NCI-H748 (cell line): ENCODE measurements around the gene FERMT3.

Source experiments
- DNase-seq: peaks from one replicate; lab custom pipeline; 2025; ENCODE audit not compliant: unreplicated experiment; lab: John Stamatoyannopoulos, UW

FERMT3 gene

DNA sequence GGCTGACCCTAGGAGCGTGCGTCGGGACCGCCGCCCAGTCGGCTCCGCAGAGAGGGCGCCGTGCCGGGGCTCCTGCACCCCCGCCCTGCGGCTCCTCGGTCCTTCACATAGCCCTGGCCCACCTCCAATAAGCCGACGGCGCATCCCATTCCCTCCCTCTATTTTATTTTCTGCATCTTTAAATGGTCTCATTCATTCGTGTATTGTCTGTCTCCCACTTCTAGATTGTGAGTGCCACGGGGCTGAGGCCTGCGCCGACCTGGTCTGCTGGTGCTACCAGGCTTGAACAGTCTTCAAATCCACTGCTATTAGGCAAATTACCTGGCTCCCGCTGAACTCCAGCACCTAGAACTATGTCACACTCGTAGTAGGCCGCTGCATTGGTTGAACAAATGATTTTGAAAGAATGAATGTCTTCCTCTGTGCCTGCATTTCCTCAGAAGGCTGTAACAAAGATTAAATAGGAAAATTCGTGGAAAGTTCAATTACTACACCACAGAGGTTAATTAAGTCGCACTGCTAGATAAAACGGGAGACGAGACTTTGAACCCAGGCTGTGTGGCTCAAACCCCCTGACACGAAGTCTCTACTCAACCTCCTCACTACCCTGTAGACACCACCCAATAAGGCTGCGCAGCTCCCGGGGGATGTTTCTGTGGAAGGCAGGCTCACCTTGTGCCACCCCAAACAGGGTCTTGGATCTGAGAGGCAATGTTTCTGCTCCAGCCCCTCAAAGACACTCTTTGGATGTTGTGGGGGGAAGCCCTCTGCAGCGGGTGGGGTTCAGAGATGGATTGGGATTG is 41.4 kb downstream of the FERMT3 start:
- peak; percentile 59 for DNase-seq

GRCh38 chr11:64248578-64248977 is 42.1 kb downstream of the FERMT3 start:
- DNase-seq: no peak

GRCh38 chr11:64249038-64249437 is 42.5 kb downstream of the FERMT3 start:
- no peak for DNase-seq

DNA sequence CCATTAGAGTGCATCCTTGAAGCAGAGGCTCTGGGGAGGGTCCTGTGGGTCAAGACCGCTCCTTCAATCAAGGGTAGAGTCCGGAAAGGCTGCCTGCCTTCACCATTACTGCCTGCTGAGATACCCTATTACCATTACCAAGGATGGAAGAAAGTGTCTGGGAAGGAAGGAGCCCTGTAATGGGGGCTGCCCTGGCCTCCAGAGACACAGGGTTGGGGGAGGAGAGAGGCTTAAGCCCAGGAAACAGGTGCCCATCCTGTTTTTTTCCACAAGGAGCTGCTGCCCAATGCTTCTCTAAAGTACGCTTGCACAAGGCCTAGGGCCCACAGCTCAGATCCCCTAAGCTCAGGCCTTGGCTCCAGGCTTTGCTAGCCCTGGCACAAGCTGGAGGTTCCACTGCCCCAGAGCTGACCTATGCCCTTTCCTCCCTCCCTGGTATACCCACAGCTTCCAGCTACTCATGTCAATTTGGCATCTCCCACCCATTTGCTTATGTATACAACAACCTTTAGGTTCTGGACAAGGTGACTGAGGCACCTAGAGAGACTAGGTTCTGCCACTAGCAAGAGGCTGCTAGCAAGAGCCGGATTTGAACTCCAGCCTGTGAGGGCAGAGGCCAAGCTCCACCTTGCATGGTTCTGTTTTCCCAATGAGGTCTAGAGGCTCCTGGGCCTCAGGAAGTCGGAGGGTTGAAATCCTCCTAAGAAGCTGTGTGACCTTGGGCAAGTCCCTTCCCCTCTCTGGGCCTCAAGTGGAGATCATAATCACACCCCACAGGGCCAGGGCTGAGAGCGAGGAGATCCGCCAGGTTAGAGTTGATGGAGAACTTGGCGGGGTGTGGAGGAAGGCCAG is 43.3 kb downstream of the FERMT3 start:
- no peak for DNase-seq

DNA sequence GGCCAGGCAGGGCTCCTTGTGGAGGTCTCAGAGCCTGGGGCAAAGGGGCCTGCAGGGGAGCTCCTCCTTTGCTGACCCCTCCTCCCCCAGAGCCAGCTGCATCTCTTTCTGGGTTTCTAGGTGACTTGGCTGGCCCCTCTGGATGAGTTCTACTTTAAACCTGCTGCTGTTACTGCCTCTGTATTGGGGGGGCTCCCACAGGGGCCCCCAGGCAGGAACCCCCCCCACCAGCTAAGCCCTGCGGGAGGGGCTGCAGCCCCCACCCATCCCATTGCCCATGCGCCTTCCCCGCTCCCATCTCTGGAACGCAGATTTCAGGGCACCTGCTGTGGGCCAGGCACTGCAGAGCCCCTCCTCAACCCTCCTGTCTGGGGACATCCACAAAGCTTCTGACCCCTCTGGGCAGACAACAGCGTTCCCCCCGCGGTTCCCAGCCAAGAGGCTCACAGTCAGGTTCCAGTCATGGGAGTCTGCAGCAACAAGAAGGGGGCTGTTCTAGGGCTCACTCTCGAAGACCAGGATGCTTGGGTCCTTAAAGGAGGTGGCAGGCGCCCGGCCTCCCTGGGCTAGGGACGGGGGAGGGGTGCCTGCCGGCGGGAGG is 44.0 kb downstream of the FERMT3 start:
- peak; percentile 44 for DNase-seq

DNA sequence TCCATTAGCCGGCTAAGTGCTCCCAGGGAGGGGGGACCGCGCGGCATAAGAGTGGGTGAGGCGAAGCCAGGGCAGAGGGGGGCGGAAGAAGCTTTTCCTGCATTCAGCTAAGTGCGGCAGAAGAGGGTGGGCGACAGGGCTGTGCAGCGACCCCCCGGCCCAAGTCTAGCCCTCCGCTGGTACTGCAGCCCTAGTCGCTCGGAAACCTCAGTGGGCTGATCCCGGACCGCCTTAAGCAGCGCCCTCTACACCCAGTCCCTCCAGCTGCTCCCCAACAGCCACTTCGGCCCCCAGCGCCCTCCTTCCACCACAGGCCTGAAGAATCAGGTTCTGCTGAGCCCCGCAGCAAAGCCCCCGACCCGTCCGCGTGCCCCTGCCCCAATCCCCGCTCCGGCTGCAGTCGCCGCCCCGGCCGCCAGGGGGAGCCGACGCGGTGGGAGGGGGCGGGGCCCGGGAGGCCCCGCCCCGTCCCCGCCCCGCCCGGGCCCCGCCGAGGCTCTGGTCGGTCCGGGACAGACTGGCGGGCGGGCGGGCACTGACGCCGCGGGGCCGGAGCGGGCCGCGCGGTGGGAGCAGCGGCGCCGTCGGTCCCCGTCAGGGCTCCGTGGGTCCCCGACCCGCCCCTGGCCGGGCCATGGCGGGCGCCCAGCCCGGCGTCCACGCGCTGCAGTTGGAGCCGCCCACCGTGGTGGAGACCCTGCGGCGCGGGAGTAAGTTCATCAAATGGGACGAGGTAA is 44.7 kb downstream of the FERMT3 start, which contains the start of gene PLCB3:
PLCB3 (plus strand) TSS at position 515 of the 737 bp plus-strand sequence; CDS start at position 635, 120 bp downstream.
- DNase-seq: peak; percentile 66

GRCh38 chr11:64251753-64252002 is 45.2 kb downstream of the FERMT3 start:
- DNase-seq: no peak

GRCh38 chr11:64252003-64252872 is 45.7 kb downstream of the FERMT3 start:
- DNase-seq: peak; percentile 42

GRCh38 chr11:64253043-64253442 is 46.5 kb downstream of the FERMT3 start:
- no peak for DNase-seq

- DNase-seq: no peak
Observed at GRCh38 chr11:64253481-64253880, 47.0 kb downstream of the FERMT3 start.

- no peak for DNase-seq
Observed at GRCh38 chr11:64254326-64254725, 47.8 kb downstream of the FERMT3 start.

DNA sequence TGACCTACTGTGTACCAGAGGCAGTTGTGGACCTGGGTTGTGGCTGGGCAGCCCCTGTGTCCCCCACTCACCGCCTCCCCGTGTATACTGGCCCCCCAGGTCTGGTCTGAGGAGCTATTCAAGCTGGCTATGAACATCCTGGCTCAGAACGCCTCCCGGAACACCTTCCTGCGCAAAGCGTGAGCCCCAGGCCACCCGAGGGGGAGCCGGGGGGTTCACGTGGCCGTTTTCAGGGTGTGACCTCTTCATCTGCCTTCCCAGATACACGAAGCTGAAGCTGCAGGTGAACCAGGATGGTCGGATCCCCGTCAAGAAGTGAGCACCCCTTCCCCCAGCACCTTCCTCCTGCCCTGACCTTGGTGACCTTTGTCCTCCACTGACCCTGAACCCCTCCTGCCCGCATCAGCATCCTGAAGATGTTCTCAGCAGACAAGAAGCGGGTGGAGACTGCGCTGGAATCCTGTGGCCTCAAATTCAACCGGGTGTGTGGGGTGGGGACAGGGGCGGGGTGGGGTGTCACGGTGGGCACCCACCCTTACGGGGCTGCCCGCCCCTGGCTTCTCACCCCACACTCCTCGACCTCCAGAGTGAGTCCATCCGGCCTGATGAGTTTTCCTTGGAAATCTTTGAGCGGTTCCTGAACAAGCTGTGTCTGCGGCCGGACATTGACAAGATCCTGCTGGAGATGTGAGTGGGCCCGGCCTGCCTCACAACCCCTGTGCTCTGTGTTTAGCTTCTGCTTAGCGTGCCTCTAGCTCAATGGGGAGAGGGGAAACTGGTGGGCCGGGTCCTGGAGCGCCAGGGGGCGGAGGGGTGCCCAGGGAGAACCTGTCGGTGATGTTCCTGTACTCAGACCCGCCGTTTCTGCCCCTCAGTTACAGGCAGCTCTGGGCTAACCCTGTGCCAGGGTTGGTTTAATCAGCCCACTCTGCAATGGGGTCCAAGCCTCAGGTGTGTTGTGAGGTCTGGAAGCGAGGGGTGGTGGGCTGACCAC is 48.9 kb downstream of the FERMT3 start:
- DNase-seq: no peak

DNA sequence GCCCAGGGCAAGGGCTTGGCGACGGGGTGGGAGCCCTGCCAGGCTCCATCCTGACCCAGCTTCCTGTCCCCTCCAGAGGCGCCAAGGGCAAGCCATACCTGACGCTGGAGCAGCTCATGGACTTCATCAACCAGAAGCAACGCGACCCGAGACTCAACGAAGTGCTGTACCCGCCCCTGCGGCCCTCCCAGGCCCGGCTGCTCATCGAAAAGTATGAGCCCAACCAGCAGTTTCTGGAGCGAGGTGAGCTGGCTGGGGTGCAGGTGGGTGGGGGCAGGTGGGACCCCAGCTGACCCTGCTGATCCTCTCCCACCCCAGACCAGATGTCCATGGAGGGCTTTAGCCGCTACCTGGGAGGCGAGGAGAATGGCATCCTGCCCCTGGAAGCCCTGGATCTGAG is 49.8 kb downstream of the FERMT3 start:
- no peak for DNase-seq

DNA sequence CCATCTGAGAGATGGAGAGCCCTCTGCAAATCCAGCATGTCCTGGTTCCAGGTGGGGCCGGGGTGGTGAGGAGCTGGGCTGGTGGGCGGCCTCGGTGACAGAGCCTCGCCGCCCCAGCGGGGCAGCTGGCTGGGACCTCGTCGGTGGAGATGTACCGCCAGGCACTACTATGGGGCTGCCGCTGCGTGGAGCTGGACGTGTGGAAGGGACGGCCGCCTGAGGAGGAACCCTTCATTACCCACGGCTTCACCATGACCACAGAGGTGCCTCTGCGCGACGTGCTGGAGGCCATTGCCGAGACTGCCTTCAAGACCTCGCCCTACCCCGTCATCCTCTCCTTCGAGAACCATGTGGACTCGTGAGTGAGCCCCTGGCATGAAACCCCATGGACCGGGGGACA is 51.8 kb downstream of the FERMT3 start:
- no peak for DNase-seq

DNA sequence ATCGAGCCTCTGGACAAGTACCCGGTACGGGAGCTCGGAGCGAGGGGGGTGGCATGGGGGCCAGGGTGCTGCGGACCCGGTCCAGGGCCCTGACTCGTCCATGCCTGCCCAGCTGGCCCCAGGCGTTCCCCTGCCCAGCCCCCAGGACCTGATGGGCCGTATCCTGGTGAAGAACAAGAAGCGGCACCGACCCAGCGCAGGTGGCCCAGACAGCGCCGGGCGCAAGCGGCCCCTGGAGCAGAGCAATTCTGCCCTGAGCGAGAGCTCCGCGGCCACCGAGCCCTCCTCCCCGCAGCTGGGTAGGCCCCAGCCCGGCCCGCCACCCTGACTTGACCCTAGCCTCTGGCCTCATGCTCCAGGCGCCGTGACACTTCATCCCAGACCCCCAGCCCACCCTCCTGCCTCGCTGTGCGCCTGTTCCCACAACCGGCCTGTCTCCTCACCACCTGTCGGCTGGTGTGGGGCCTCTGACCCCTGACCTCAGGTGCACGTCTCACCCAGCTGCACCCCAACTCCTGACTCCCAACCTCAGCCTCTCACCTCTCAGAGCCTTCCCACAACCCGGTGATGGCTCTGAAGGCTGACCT is 52.5 kb downstream of the FERMT3 start:
- DNase-seq: no peak

DNA sequence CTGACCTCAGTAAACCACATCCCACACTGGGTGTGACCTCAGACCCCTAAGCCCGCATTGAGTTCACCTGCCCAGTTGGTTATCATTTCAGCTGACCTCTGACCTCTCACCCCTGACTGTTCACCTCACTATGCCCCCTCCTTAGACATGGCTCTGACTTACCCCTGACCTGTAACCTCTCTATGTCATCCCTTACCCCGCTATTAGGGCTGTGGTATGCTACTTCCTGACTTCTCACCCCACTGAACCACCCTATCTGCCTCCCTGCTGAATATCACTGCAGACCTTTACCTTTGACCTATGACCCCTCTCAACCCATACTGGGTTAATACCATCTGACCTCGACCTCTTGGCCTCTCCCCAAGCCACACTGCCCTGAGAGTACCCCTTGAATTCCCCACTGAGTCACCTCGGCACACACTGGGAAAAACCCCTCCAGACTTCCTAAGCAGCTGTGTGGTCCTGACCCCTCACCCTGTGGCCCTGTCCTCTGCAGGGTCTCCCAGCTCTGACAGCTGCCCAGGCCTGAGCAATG is 53.1 kb downstream of the FERMT3 start:
- DNase-seq: no peak

DNA sequence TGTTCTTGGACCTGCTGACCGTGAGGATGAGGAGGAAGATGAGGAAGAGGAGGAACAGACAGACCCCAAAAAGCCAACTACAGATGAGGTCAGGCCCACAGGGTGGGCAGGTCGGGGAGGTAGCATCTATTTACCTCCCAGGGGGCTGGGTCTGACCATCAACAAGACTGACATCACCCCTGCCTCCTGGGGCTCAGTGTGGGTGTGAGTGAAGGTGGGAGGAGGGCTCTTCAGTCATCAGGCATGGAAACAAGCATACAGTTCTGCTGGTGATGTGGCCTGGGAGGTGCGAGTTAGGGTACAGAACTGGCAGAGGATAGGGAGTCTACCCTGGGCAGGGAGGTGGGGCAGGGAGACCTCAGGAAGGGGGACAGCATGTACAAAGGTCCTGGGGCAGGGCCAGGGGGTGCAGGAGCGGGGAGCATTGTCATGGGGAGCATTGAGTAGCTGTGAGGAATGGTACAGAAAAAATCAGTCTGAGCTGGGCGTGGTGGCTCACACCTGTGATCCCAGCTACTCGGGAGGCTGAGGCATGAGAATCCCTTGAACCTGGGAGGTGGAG is 53.7 kb downstream of the FERMT3 start:
- no peak for DNase-seq

DNA sequence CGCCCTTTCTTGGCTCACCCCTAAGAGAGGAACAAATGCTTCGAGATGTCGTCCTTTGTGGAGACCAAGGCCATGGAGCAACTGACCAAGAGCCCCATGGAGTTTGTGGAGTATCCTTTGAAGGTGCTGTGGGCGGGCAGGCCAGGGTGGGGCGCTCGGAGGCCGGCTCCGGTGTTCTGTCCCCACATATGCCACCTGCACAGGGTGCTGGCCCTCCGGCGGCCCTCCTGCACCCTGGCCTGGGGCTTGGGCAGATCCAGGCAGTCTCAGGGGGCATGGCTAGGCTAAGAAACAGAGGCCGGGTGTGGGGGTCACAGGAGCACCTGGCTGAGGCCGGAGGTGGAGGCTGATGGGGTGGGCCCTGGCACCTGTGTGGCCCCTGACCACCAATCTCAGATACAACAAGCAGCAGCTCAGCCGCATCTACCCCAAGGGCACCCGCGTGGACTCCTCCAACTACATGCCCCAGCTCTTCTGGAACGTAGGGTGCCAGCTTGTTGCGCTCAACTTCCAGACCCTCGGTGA is 55.1 kb downstream of the FERMT3 start:
- DNase-seq: no peak
